OCI-LY3 (cell line): ENCODE data around the gene FAM209B.

Source experiments
- H2AFZ ChIP-seq: fragments of 200-600, 300-600 bp; shearing (Covaris generic); 2 replicates; pipeline ENCODE4 v1.6.0; 2014; ENCODE audit warnings: antibody characterized with exemption, low read depth, low read length
- H3K27ac ChIP-seq: fragments of 200-600, 300-600 bp; sonication (generic); 2 replicates; pipeline ENCODE4 v1.5.1; 2014; ENCODE audit warnings: mild to moderate bottlenecking, low read length, moderate library complexity, mixed read lengths
- H3K27me3 ChIP-seq: fragments of 200-600, 300-600 bp; sonication (generic); 2 replicates; pipeline ENCODE4 v1.6.1; 2014; ENCODE audit warnings: low read depth, low read length, mixed read lengths
- H3K36me3 ChIP-seq: fragments of 200-600, 300-600 bp; sonication (generic); replicated peaks from 2 replicates; pipeline ENCODE3; 2014; ENCODE audit warnings: low read depth, low read length, mixed read lengths
- H3K4me1 ChIP-seq: fragments of 300-600, 200-600 bp; sonication (generic); 2 replicates; pipeline ENCODE4 v1.6.1; 2014; ENCODE audit warnings: low read length, mixed read lengths
- H3K4me2 ChIP-seq: fragments of 200-600, 300-600 bp; sonication (generic); 2 replicates; pipeline ENCODE4 v1.6.1; 2014; ENCODE audit warnings: low read length, mixed read lengths
- H3K4me3 ChIP-seq: fragments of 300-600, 200-600 bp; sonication (generic); 2 replicates; pipeline ENCODE4 v1.5.1; 2014; ENCODE audit warnings: antibody characterized with exemption, mild to moderate bottlenecking, low read length, moderate library complexity
- H3K79me2 ChIP-seq: fragments of 300-600, 200-600 bp; shearing (Covaris generic); 2 replicates; pipeline ENCODE4 v1.6.1; 2014; ENCODE audit warnings: mild to moderate bottlenecking, low read length, mixed read lengths
- H3K9ac ChIP-seq: fragments of 300-600, 200-600 bp; shearing (Covaris generic); 2 replicates; pipeline ENCODE4 v1.6.0; 2014; ENCODE audit warnings: mild to moderate bottlenecking, low read length, moderate library complexity
- H3K9me3 ChIP-seq: fragments of 200-600, 300-600 bp; shearing (Covaris generic); 2 replicates; pipeline ENCODE4 v1.6.1; 2014; ENCODE audit warnings: low read length, mixed read lengths; ENCODE audit not compliant: insufficient read depth
- H4K20me1 ChIP-seq: fragments of 200-600, 300-600 bp; sonication (generic); 2 replicates; pipeline ENCODE4 v1.6.1; 2016; ENCODE audit warnings: low read length, mixed read lengths; ENCODE audit not compliant: insufficient read depth
- EZH2phosphoT487 ChIP-seq: fragments of 200-600 bp; shearing (Covaris generic); IDR thresholded peaks from 2 replicates; pipeline ENCODE4 v1.6.1; 2018; ENCODE audit warnings: antibody characterized with exemption, mixed run types, low read depth
- TF ChIP-seq, protein P1 (sequence below): fragments of 200-600, 300-600 bp; sonication (generic); IDR thresholded peaks from 2 replicates; pipeline ENCODE4 v1.5.1; 2014; ENCODE audit warnings: antibody characterized with exemption, low read length, low read depth

Gene FAM209B

DNA sequence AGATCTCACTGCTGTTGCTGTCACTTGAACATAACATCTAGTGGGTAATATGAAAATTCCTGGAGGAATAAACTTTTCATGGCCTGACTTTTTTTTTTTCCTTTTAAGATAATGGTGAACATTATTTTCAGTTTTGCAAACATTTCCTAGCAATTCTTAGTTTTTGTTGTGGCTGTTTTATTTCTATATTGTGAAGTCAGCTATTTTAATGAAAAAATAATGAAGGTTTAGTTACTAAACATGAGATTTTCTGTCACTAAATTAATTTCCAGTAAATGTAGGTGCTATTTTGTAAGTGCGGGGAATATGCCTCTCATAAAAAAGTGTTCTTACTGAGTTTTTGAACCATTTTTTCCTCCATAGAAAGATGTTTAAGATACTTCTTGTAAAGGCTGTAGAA, 31.9 kb upstream of the FAM209B start:
- Histone ChIP-seq H3K36me3 (peaks cover 28% of the 10 kb centered on the region), H4K20me1 (no peaks in the 10 kb centered on the region; the same call in 1 of the 2 replicates), H3K4me2 (no peak overlapping the region), H3K4me3 (no peak overlapping the region), H3K9me3 (no peaks in the 10 kb centered on the region), H3K9ac (no peak overlapping the region), H3K4me1 (no peaks in the 10 kb centered on the region), H3K27ac (no peak overlapping the region), H3K79me2 (no peaks in the 10 kb centered on the region), H2AFZ (no peak overlapping the region), H3K27me3 (no peaks in the 10 kb centered on the region)
- TF ChIP-seq EZH2phosphoT487: no peak

DNA sequence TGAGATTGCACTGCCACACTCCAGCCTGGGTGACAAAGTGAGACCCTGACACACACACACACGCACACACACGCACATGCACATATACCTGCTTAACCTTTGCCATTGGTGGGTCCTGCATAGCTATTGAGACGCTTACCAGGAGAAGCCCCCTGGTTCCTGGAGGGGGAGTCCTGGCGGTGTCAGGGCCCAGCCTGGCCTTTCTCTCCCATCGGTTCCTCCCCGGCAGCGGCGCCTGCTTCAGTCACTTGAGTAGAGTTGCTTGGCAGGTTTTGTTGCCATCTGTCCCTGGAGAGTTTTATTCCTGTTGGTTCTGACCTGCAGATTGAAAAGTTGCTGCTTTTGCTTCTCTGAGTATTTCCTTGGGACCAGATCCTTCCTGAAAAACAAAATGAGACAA, 29.1 kb upstream of the FAM209B start:
- H3K9ac ChIP-seq: no peak overlapping the region
- no peaks in the 10 kb centered on the region for H3K79me2 ChIP-seq
- H3K36me3 ChIP-seq: peaks cover 12% of the 10 kb centered on the region
- TF ChIP-seq EZH2phosphoT487: no peak
- TF ChIP-seq, protein P1, sequence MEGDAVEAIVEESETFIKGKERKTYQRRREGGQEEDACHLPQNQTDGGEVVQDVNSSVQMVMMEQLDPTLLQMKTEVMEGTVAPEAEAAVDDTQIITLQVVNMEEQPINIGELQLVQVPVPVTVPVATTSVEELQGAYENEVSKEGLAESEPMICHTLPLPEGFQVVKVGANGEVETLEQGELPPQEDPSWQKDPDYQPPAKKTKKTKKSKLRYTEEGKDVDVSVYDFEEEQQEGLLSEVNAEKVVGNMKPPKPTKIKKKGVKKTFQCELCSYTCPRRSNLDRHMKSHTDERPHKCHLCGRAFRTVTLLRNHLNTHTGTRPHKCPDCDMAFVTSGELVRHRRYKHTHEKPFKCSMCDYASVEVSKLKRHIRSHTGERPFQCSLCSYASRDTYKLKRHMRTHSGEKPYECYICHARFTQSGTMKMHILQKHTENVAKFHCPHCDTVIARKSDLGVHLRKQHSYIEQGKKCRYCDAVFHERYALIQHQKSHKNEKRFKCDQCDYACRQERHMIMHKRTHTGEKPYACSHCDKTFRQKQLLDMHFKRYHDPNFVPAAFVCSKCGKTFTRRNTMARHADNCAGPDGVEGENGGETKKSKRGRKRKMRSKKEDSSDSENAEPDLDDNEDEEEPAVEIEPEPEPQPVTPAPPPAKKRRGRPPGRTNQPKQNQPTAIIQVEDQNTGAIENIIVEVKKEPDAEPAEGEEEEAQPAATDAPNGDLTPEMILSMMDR: no peak
- H3K27ac ChIP-seq: no peak overlapping the region
- no peak overlapping the region for H3K4me3 ChIP-seq
- no peaks in the 10 kb centered on the region for H3K27me3 ChIP-seq
- H3K9me3 ChIP-seq: no peaks in the 10 kb centered on the region
- no peaks in the 10 kb centered on the region; the same call in 1 of the 2 replicates for H4K20me1 ChIP-seq
- H2AFZ ChIP-seq: no peak overlapping the region
- no peak overlapping the region for H3K4me2 ChIP-seq
- H3K4me1 ChIP-seq: no peaks in the 10 kb centered on the region

DNA sequence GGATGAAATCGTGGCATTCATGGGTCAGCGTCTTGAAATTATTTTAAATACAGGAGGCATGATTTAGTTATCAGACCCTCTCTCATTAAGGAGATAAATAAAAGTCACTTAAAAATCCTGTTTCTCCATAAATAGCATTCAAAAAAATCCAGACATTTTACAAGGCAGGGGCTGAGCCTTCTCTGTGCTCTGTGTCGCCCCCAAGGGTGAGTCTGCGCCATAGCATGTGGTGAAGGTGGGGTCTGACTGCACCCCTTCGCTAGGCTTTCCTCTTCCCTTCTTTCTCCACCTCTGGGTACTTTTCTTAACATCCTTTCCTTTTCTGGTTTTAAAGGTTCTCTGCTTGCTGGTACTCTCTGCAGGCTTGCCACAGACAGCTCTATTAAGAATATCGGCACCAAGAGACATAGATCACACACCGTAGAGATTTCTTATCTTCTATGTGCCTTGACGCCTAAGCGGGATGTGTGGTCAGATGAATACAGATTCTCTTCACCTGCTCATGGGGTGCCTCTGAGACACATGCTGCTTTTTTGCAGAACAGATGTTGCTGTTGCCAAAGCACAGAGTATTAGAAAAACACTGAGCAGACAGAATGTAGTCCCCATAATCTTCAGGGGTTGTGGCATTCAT, 28.6 kb upstream of the FAM209B start:
- no peak for TF ChIP-seq EZH2phosphoT487
- TF ChIP-seq, protein P1: peak; percentile 69
- Histone ChIP-seq H3K9me3 (no peaks in the 10 kb centered on the region), H3K27ac (no peak overlapping the region), H3K9ac (no peak overlapping the region), H3K4me2 (no peak overlapping the region), H3K79me2 (no peaks in the 10 kb centered on the region), H3K4me3 (no peak overlapping the region), H2AFZ (no peak overlapping the region), H3K4me1 (no peaks in the 10 kb centered on the region), H3K27me3 (no peaks in the 10 kb centered on the region), H4K20me1 (no peaks in the 10 kb centered on the region; the same call in 1 of the 2 replicates), H3K36me3 (peaks cover 12% of the 10 kb centered on the region)

DNA sequence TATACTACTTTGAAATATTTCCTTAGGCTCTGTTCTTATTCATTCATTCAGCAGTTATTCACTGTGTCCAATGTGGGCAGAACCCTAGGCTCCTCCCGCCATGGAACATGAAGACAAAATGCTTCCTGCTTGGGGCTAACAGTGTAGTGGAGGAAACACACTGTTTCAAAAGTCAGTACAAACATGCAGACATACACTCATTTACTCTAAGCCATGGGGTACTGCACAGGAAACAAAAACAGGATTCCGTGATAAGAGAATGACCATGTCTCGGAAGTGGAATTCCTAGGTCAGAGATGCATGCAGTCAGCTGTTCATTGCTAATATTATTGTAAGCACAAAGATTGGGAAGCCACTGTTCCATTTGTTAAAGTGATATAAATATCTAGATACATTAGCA, 26.9 kb upstream of the FAM209B start:
- Histone ChIP-seq H2AFZ (no peak overlapping the region), H3K9me3 (no peaks in the 10 kb centered on the region), H3K9ac (no peak overlapping the region), H3K79me2 (no peaks in the 10 kb centered on the region), H3K4me2 (no peak overlapping the region), H3K4me1 (no peaks in the 10 kb centered on the region), H3K36me3 (peaks cover 12% of the 10 kb centered on the region), H3K4me3 (no peak overlapping the region), H3K27me3 (no peaks in the 10 kb centered on the region), H3K27ac (no peak overlapping the region), H4K20me1 (no peaks in the 10 kb centered on the region; the same call in 1 of the 2 replicates)
- no peak for TF ChIP-seq EZH2phosphoT487
- TF ChIP-seq, protein P1: no peak
